Stimulated activated memory B cell treated with anti-CD40 and anti-IgM and Interleukin-4, amounts not matched to agents 10 μg/mL and 1 μg/mL and 100 μg/mL, for 72 hours (primary cell): ENCODE results near the gene NOS2.
A peak's percentile ranks its signal among the peaks of the same experiment; 100 is the strongest.
"Not testable (repeated sequence)": the region's sequence is repeated elsewhere in the genome, so short reads cannot be mapped to it uniquely, and the experiment has no call there.

Experiments
- ATAC-seq: fragments of 150-1000 bp; cut with Tn5 transposase; 2 replicates; pipeline ENCODE4 v1.10.0; 2021
- H3K27ac Mint-ChIP-seq: one replicate; pipeline ENCODE4 v1.8.0; 2022; ENCODE audit warnings: mild to moderate bottlenecking, mixed read lengths
- H3K27me3 Mint-ChIP-seq: one replicate; pipeline ENCODE4 v1.8.0; 2022; ENCODE audit warnings: mixed read lengths
- H3K36me3 Mint-ChIP-seq: one replicate; pipeline ENCODE4 v1.8.0; 2022; ENCODE audit warnings: mixed read lengths
- H3K4me1 Mint-ChIP-seq: one replicate; pipeline ENCODE4 v1.8.0; 2022; ENCODE audit warnings: mixed read lengths
- H3K4me3 Mint-ChIP-seq: one replicate; pipeline ENCODE4 v1.8.0; 2022; ENCODE audit warnings: mild to moderate bottlenecking, moderate library complexity, mixed read lengths
- H3K9me3 Mint-ChIP-seq: one replicate; pipeline ENCODE4 v1.8.0; 2022; ENCODE audit warnings: mixed read lengths

The NOS2 gene

DNA sequence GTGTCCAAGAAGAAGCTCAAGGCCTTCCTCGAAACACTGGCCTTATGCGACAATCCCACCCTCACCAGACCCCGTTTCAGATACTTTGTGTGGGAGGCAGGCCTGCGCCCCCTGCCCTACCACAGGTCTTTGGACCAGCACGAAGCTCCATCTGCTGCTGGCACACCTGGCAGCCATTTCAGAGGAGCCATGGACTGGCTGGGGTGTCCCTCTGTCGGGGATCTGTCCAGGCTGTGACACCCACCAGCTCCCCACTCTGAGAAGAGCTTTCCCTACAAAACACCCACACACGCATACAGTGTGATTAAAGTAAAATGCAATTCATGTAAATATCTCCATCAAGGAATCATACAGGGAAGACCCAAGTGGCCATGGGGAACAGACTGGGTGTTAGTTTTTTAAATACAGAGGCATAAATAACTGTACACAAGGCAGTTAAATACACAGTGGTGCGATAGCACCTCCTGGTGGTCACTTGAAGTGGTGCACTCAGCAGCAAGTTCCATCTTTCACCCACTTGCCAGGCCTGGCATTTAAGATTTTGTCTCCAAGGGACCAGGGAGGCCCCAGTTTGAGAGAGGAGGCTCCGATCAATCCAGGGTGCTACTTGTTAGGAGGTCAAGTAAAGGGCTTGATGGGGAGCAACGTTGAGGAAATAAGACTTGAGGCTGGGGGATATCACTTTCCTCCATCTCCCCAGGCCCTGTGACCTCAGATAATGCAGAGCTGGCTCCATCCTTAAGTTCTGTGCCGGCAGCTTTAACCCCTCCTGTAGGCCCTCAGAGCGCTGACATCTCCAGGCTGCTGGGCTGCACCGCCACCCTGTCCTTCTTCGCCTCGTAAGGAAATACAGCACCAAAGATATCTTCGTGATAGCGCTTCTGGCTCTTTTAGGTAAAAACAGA is 43.6 kb downstream of the NOS2 start:
- no peak for ATAC-seq
- Mint-ChIP-seq H3K4me1 (peaks cover 5% of the 10 kb centered on the region), H3K27me3 (peaks cover 39% of the 10 kb centered on the region), H3K4me3 (no peak overlapping the region), H3K27ac (no peak overlapping the region), H3K9me3 (no peaks in the 10 kb centered on the region), H3K36me3 (no peaks in the 10 kb centered on the region)

GRCh38 chr17:27755706-27756466 is 44.4 kb downstream of the NOS2 start:
- Mint-ChIP-seq H3K36me3 (no peaks in the 10 kb centered on the region), H3K4me1 (peaks cover 5% of the 10 kb centered on the region), H3K9me3 (no peaks in the 10 kb centered on the region), H3K27me3 (peaks cover 39% of the 10 kb centered on the region), H3K4me3 (no peak overlapping the region), H3K27ac (no peak overlapping the region)
- no peak for ATAC-seq

DNA sequence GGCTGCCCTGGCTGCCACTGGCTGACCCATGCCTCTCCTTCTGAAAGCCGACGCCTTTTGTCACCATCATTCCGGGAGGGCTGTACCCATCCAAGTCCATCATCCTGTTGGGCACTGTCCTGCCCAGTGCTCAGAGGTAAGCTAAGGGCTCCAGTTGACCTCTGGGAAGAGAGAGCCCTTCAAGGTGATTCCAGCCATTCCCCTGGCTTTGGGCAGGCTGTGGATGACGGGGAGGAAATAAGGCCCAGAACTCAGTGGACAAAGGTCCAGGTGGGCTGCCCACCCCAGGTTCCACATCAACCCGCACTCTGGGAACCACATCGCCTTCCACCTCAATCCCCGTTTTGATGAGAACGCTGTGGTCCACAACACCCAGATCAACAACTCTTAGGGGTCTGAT is 45.8 kb downstream of the NOS2 start:
- H3K27me3 Mint-ChIP-seq: peaks cover 39% of the 10 kb centered on the region
- H3K27ac Mint-ChIP-seq: no peak overlapping the region
- no peaks in the 10 kb centered on the region for H3K9me3 Mint-ChIP-seq
- no peak for ATAC-seq
- no peaks in the 10 kb centered on the region for H3K4me1 Mint-ChIP-seq
- no peak overlapping the region for H3K4me3 Mint-ChIP-seq
- no peaks in the 10 kb centered on the region for H3K36me3 Mint-ChIP-seq

DNA sequence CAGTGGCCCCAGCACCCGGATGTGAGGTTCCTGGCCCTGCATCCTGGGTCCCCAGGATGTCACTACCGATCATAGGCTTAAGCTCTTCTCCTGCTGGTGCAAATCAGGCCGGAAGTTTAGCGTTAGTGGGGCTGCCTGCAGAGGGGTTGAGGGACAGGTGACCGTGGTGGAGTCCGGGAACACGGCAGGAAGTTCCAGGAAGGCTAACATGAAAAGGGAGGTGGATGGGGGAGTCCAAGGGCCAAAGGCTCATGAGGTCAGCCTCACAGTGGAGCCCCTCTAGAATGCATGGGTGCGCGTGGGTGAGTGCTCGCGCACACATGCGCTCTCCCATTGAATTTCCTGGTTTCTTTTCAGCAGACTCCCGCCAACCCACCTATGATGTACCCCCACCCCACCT is 46.6 kb downstream of the NOS2 start:
- not testable (repeated sequence) for H3K36me3 Mint-ChIP-seq, H3K27ac Mint-ChIP-seq, H3K4me3 Mint-ChIP-seq, H3K9me3 Mint-ChIP-seq, H3K4me1 Mint-ChIP-seq, ATAC-seq
- H3K27me3 Mint-ChIP-seq: peaks cover 33% of the 10 kb centered on the region

DNA sequence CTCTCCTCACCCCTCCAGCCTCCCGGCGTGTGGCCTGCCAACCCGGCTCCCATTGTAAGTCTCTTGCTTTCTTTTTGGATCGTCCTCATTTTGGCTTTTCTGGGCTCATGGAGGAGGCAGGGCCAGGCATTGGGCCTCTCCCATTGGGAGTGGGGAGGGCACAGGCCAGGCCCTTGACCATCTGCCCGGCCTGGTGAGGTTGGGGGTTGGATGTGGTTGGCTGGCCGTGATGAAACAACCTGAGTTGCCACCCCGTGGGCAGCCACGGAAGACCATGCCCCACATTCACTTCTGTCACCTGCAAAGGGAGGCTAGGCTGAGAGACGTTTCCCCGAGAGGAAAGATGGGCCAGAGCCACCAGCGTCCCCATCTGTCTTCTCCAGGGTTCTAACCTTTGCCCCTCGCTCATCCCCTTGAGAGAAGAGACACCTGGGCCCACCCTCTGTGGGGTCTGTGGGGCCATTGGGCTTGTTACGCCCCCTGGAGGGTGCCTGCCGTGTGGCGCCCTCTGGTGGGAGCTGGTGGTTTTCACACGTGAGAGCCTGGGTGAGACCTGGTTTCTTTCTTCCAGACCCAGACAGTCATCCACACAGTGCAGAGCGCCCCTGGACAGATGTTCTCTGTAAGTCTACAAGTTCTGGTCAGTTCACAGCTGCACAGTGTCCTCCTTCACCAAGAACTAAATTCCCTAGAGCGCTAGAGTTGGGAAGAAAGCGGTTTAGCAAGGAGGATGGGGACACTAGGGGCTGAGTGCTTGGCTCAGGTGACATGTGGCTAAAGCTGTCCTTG is 47.3 kb downstream of the NOS2 start:
- not testable (repeated sequence) for H3K9me3 Mint-ChIP-seq, ATAC-seq, H3K36me3 Mint-ChIP-seq, H3K27ac Mint-ChIP-seq, H3K4me1 Mint-ChIP-seq, H3K4me3 Mint-ChIP-seq
- H3K27me3 Mint-ChIP-seq: peaks cover 26% of the 10 kb centered on the region

- H3K4me3 Mint-ChIP-seq: no peak overlapping the region
- H3K27ac Mint-ChIP-seq: no peak overlapping the region
- no peak for ATAC-seq
- no peaks in the 10 kb centered on the region for H3K9me3 Mint-ChIP-seq
- H3K4me1 Mint-ChIP-seq: no peaks in the 10 kb centered on the region
- peaks cover 14% of the 10 kb centered on the region for H3K27me3 Mint-ChIP-seq
- no peaks in the 10 kb centered on the region for H3K36me3 Mint-ChIP-seq
Observed at GRCh38 chr17:27751622-27752490, 48.5 kb downstream of the NOS2 start.

- H3K4me1 Mint-ChIP-seq: no peaks in the 10 kb centered on the region
- H3K4me3 Mint-ChIP-seq: no peak overlapping the region
- H3K36me3 Mint-ChIP-seq: no peaks in the 10 kb centered on the region
- ATAC-seq: no peak
- no peak overlapping the region for H3K27ac Mint-ChIP-seq
- H3K9me3 Mint-ChIP-seq: no peaks in the 10 kb centered on the region
- peaks cover 10% of the 10 kb centered on the region for H3K27me3 Mint-ChIP-seq
Observed at GRCh38 chr17:27751166-27751565, 49.2 kb downstream of the NOS2 start.

DNA sequence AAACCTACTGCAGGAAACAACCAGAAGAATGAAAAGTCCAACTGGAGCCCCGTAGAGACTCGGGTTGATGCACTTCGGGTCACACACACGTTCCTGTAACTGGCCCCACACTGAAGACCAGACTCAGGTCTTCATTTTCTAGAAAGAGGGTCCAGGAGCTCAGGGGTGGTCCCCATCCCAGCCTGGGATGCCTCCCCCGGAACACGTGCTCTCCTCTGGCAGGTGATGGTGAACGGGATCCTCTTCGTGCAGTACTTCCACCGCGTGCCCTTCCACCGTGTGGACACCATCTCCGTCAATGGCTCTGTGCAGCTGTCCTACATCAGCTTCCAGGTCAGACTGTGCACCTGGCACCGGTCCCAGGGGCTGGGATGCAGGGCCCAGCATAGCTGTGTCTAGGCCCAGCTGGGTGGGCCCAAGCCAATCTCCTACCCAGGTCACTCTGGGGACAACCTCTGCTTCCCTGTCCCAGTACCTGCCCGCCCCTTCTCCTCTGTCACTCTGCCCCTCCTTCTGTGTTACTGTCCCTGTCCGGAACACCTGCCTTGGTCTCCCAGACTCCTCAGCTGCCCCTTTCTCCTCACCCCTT is 50.7 kb downstream of the NOS2 start:
- H3K27ac Mint-ChIP-seq, ATAC-seq, H3K9me3 Mint-ChIP-seq, H3K27me3 Mint-ChIP-seq, H3K4me3 Mint-ChIP-seq, H3K36me3 Mint-ChIP-seq, H3K4me1 Mint-ChIP-seq: not testable (repeated sequence)

DNA sequence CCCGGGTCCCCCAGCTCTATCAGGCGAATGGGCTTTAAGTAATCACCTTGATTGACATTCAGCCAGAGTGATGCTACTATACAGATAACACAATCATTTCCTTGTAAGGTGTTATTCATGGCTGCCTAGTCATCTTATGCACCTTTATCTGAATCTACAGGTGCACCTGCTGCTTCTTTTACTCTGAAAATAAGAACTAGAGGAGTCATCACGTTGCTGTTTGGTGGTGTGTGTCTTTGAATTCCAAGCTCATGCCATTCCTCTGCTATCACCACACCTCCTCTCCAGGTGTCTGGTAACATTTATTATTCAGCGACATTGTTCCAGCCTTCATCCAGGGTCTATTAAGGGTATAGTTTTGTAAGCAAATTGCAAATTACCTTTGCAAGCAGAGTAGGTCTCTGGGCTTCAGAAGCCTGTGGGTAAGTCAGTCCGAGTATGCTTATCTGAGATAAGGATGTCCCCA is 51.9 kb downstream of the NOS2 start:
- no peak overlapping the region for H3K27ac Mint-ChIP-seq
- H3K27me3 Mint-ChIP-seq: no peaks in the 10 kb centered on the region
- H3K4me1 Mint-ChIP-seq: peaks cover 3% of the 10 kb centered on the region
- H3K9me3 Mint-ChIP-seq: no peaks in the 10 kb centered on the region
- H3K4me3 Mint-ChIP-seq: no peak overlapping the region
- H3K36me3 Mint-ChIP-seq: no peaks in the 10 kb centered on the region
- ATAC-seq: no peak

DNA sequence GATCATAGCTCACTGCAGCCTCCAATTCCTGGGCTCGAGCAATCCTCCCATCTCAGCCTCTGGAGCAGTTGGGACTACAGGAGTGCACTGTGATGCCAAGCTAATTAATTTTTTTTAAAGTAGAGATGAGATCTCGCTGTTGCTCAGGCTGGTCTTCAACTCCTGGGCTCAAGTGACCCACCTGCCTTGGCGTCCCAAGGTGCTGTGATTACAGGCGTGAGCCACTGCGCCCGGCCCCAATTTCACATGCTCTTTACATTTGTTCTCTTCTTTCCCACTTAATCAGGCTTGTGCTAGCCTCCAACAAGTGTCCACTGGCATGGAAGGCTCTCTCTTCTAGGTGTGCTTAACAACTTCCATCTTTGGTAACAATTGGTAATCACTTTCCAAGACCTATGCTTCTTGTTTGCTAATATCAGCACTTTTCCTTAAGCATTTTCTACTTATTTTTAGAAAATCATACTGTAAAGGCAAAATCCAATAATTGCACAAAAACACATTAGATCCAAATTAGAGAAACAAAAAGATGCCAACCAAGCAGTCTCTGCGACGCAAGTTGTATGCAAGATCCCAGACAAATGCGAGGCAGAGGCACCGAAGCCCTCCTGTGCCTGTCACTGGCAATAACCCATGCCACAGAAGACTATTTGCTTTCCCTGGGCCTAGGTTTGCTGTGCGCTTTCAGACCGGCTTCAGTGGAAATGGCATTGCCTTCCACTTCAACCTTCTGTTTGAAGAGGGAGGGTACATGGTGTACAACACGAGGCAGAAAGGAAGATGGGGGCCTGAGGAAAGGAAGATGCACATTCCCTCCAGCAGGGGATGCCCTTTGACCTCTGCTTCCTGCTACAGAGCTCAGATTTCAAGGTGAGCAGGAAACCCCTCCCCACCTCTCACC is 52.6 kb downstream of the NOS2 start:
- no peaks in the 10 kb centered on the region for H3K9me3 Mint-ChIP-seq
- H3K4me3 Mint-ChIP-seq: no peak overlapping the region
- ATAC-seq: no peak
- peaks cover 6% of the 10 kb centered on the region for H3K4me1 Mint-ChIP-seq
- no peak overlapping the region for H3K27ac Mint-ChIP-seq
- H3K36me3 Mint-ChIP-seq: no peaks in the 10 kb centered on the region
- no peaks in the 10 kb centered on the region for H3K27me3 Mint-ChIP-seq

GRCh38 chr17:27746881-27747280 is 53.4 kb downstream of the NOS2 start:
- H3K4me1 Mint-ChIP-seq: peaks cover 6% of the 10 kb centered on the region
- no peaks in the 10 kb centered on the region for H3K9me3 Mint-ChIP-seq
- no peak for ATAC-seq
- H3K27ac Mint-ChIP-seq: no peak overlapping the region
- no peaks in the 10 kb centered on the region for H3K27me3 Mint-ChIP-seq
- no peak overlapping the region for H3K4me3 Mint-ChIP-seq
- H3K36me3 Mint-ChIP-seq: no peaks in the 10 kb centered on the region

DNA sequence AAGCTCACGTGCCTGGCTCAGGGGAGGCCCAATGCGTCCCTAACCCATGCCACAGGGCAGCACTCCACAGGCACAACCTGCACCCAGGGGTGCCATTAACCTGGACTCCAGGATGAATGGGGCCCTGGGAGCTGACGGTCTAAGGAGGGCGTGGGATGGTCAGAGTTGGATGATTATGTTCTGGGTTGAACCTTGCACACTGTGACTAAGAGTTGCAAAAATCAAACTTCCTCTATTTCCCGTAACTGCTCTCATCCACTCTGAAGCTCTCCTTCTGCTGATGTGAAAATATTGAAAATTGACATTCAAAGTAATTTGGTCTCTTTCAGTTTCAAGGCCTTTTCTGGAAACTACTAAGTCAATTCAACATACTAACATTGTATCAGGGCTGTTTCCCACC is 54.0 kb downstream of the NOS2 start:
- H3K27me3 Mint-ChIP-seq, H3K36me3 Mint-ChIP-seq, H3K4me1 Mint-ChIP-seq, H3K9me3 Mint-ChIP-seq, H3K4me3 Mint-ChIP-seq, H3K27ac Mint-ChIP-seq: not testable (repeated sequence)
- peak; percentile 55 for ATAC-seq

- H3K27ac Mint-ChIP-seq, H3K36me3 Mint-ChIP-seq, H3K9me3 Mint-ChIP-seq, H3K27me3 Mint-ChIP-seq, ATAC-seq, H3K4me1 Mint-ChIP-seq, H3K4me3 Mint-ChIP-seq: not testable (repeated sequence)
Observed at GRCh38 chr17:27745207-27745830, 55.0 kb downstream of the NOS2 start.
